Uterus (tissue), 2 donors: ENCODE measurements around the gene IGFLR1.

Experiments used
- CTCF ChIP-seq, 4 experiments: fragments of 200-600 bp in 2 of 4; fragments of 450-650 bp in 2 of 4; sonication (generic) in 2 of 4; IDR thresholded peaks; one replicate each; pipeline ENCODE4 v1.5.1; 2016 to 2019; ENCODE audit warnings: antibody characterized with exemption in 4 of 4, mild to moderate bottlenecking in 2 of 4, moderate library complexity in 1 of 4
- POLR2A ChIP-seq, 2 donors: fragments of 450-650 bp; IDR thresholded peaks; one replicate each; pipeline ENCODE4 v1.6.1; 2016; ENCODE audit warnings: antibody characterized with exemption in 2 of 2, mild to moderate bottlenecking in 1 of 2, moderate library complexity in 1 of 2

DNA sequence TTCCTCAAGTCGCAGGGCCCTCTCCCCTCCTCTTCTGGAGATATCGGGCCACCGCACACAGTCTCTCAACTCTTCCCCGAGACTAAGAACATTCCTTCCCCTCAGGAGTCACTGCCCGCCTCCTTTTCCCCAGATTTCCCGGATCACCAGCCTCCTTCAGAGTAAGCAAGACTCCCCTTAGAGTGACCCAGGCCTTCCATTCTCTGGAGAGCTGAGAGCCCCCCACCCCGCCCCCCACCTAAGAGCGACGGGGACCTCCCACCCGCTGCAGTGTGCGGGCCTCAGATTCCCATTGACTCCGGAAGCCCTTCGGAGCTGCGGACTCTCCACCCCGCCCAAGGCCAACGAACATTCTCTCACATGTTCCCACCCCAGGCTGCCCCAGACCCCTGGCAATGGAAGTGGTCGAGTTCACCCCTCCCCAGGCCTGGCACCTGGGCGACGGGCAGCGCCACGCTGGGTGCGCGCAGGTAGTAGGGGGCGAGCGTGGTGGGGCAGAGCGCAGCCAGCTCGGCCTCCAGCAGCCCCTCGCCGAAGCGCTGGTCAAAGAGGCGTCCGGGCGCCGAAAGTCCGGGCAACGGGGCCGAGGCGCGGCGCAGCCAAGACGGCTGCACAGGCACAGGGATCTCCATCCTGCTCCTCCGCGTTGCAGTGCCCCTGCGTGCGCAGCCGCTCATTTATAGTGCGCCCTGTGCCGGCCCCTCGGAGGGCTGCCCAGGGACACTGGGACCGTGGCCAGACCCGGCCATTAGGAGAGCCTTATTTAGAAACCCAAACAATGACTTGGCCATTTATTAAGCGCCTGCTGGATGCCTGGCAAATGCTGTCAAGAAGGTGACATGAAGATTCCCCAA is 14.4 kb upstream of the IGFLR1 start, which contains the start of gene HSPB6:
- TF ChIP-seq POLR2A (IDR thresholded peaks at IDR 0.05) (peak; percentile 22 to 79), CTCF (IDR thresholded peaks at IDR 0.05) (no peak)
